K562 (cell line): Measurements from ENCODE around the gene FMO5. TPM values are rescaled to one million over a fixed set of nuclear protein-coding genes. Genes with fewer than 3 reads are reported as not detected.
"Not testable (repeated sequence)": the region's sequence is repeated elsewhere in the genome, so short reads cannot be mapped to it uniquely, and the experiment has no call there.

Experiments used
- ATAC-seq: fragments of 200-7000 bp; cut with Tn5 transposase; 3 replicates; pipeline ENCODE4 v1.9.1; 2020; ENCODE audit warnings: moderate library complexity
- BruUV-seq: library from RNA; stranded (reverse); fragments of 400-500 nt; replicated peaks from 2 replicates; lab custom pipeline; 2021; lab: Mats Ljungman, UMichigan
- CTCF ChIA-PET: fragments of 300-600 bp; formaldehyde crosslinking; extraction: SDS; loops from one replicate; lab custom pipeline; 2021; ENCODE audit warnings: low intra/inter-chr PET ratio; lab: Yijun Ruan, JAX
- POLR2A ChIA-PET: fragments of 300-600, 350-650 bp; sonication (Branson Sonifier 250); formaldehyde crosslinking; extraction: SDS; loops from one replicate; lab custom pipeline; 2021; ENCODE audit warnings: antibody characterized with exemption, inconsistent platforms; lab: Yijun Ruan, JAX
- DNase-seq, 4 experiments: peaks; one replicate each; pipeline versions ENCODE4 v3.0.0 to v3.0.0-alpha.2; 2011 to 2018; ENCODE audit warnings: low spot score in 3 of 4, mixed read lengths in 3 of 4; ENCODE audit errors: extremely low read depth in 1 of 4
- FAIRE-seq: peaks from 2 replicates; lab custom pipeline; 2011; peaks lifted over from hg19 to GRCh38; lab: Jason Lieb, UNC
- H2AFZ ChIP-seq: 2 replicates; pipeline ENCODE4 v1.6.0; 2011; ENCODE audit warnings: low read depth, low read length, control low read depth, inconsistent platforms
- H3K27ac ChIP-seq: fragments of 200-600 bp; 3 replicates; pipeline ENCODE4 v1.8.0; 2011; ENCODE audit warnings: low read depth, mild to moderate bottlenecking, control low read depth, inconsistent platforms, low read length, moderate library complexity, mixed read lengths; ENCODE audit errors: extremely low read depth
- H3K27me3 ChIP-seq, 2 experiments: fragments of 300-600 bp in 1 of 2; 2 replicates in 1 of 2; 3 replicates in 1 of 2; pipeline versions ENCODE4 v1.6.0 to v1.8.0; 2011; ENCODE audit warnings: inconsistent platforms in 2 of 2, low read length in 2 of 2, mild to moderate bottlenecking in 1 of 2, mixed read lengths in 1 of 2, moderate library complexity in 1 of 2; ENCODE audit not compliant: control insufficient read depth in 2 of 2, insufficient read depth in 2 of 2
- H3K36me3 ChIP-seq: fragments of 300-600 bp; 3 replicates; pipeline ENCODE4 v1.8.0; 2011; ENCODE audit warnings: mild to moderate bottlenecking, low read length, inconsistent platforms; ENCODE audit not compliant: control insufficient read depth, insufficient read depth
- H3K4me1 ChIP-seq, 2 experiments: fragments of 200-600 bp in 1 of 2; replicated peaks in 1 of 2; 2 replicates in 1 of 2; 3 replicates in 1 of 2; pipeline versions ENCODE4 v1.5.1 to v1.8.0; 2011; ENCODE audit warnings: inconsistent platforms in 2 of 2, low read length in 2 of 2, mild to moderate bottlenecking in 1 of 2, mixed read lengths in 1 of 2, moderate library complexity in 1 of 2; ENCODE audit not compliant: control insufficient read depth in 2 of 2, insufficient read depth in 2 of 2
- H3K4me2 ChIP-seq: 2 replicates; pipeline ENCODE4 v1.6.1; 2011; ENCODE audit warnings: low read length, control low read depth, inconsistent platforms, mixed read lengths; ENCODE audit not compliant: insufficient read depth
- H3K4me3 ChIP-seq: fragments of 200-600 bp; sonication (generic), shearing (Covaris generic); 2 replicates; pipeline ENCODE4 v1.5.1; 2016; ENCODE audit warnings: control low read depth, inconsistent platforms
- H3K79me2 ChIP-seq: fragments of 200-600 bp; 3 replicates; pipeline ENCODE4 v1.8.0; 2011; ENCODE audit warnings: low read length, inconsistent platforms; ENCODE audit not compliant: control insufficient read depth, insufficient read depth
- H3K9ac ChIP-seq, 2 experiments: 2 replicates each; pipeline versions ENCODE4 v1.6.0 to v1.6.1; 2011; ENCODE audit warnings: low read depth in 2 of 2, low read length in 2 of 2, control low read depth in 1 of 2, inconsistent platforms in 1 of 2, mild to moderate bottlenecking in 1 of 2, mixed read lengths in 1 of 2; ENCODE audit not compliant: insufficient read depth in 1 of 2
- H3K9me1 ChIP-seq: one replicate; pipeline ENCODE4 v1.6.0; 2011; ENCODE audit warnings: inconsistent platforms, mild to moderate bottlenecking, low read length, moderate library complexity; ENCODE audit not compliant: control insufficient read depth, insufficient read depth
- H3K9me3 ChIP-seq: replicated peaks from 2 replicates; pipeline ENCODE4 v1.5.1; 2011; ENCODE audit warnings: low read depth, low read length, inconsistent platforms; ENCODE audit not compliant: control insufficient read depth, insufficient read depth
- H4K20me1 ChIP-seq: replicated peaks from 2 replicates; pipeline ENCODE4 v1.6.1; 2011; ENCODE audit warnings: low read length, inconsistent platforms, mixed read lengths; ENCODE audit not compliant: control insufficient read depth, insufficient read depth
- BRF2 ChIP-seq: IDR thresholded peaks from 3 replicates; pipeline ENCODE4 v1.6.1; 2011; ENCODE audit warnings: borderline replicate concordance, mild to moderate bottlenecking; ENCODE audit not compliant: insufficient read length, insufficient read depth
- CBFB ChIP-seq: sonication (generic); formaldehyde crosslinking; IDR thresholded peaks from 2 replicates; pipeline ENCODE4 v1.4.0; 2020; ENCODE audit warnings: mild to moderate bottlenecking, missing genetic modification reagents
- CTBP1 ChIP-seq: fragments of 450-650 bp; IDR thresholded peaks from 2 replicates; pipeline ENCODE4 v1.6.1; 2016; ENCODE audit warnings: borderline replicate concordance
- FOXK2 ChIP-seq, 2 experiments: fragments of 450-650 bp; IDR thresholded peaks in 1 of 2; conservative IDR thresholded peaks in 1 of 2; 2 replicates each; pipeline ENCODE4 v1.6.1; 2016; ENCODE audit warnings: low read depth in 2 of 2, mild to moderate bottlenecking in 1 of 2
- FOXO4 ChIP-seq: fragments of 450-650 bp; formaldehyde crosslinking; IDR thresholded peaks from 2 replicates; pipeline ENCODE4 v1.4.0; 2020; ENCODE audit warnings: mild to moderate bottlenecking, moderate library complexity
- GATAD2A ChIP-seq: fragments of 450-650 bp; IDR thresholded peaks from 2 replicates; pipeline ENCODE4 v1.6.1; 2017
- MCM2 ChIP-seq: fragments of 450-650 bp; IDR thresholded peaks from 2 replicates; pipeline ENCODE4 v1.6.1; 2017; ENCODE audit warnings: low read depth, mild to moderate bottlenecking
- SMARCB1 ChIP-seq: IDR thresholded peaks from 2 replicates; pipeline ENCODE4 v1.6.1; 2011; ENCODE audit warnings: improper control_type of control experiment, low read depth; ENCODE audit not compliant: insufficient read length
- TEAD1 ChIP-seq, 2 experiments: fragments of 450-650 bp in 1 of 2; sonication (generic) in 1 of 2; formaldehyde crosslinking; IDR thresholded peaks; 2 replicates each; pipeline versions ENCODE4 v1.4.0 to v1.8.0; 2020 to 2022; ENCODE audit warnings: mild to moderate bottlenecking in 2 of 2, missing genetic modification reagents in 1 of 2
- TOE1 ChIP-seq, 2 experiments: fragments of 450-650 bp in 1 of 2; sonication (generic) in 1 of 2; formaldehyde crosslinking in 1 of 2; IDR thresholded peaks; 2 replicates each; pipeline versions ENCODE4 v1.7.1 to v1.8.0; 2016 to 2022; ENCODE audit warnings: borderline replicate concordance in 2 of 2, mild to moderate bottlenecking in 2 of 2, antibody characterized with exemption in 1 of 2, inconsistent platforms in 1 of 2, low read depth in 1 of 2, missing genetic modification reagents in 1 of 2, moderate library complexity in 1 of 2
- ZBTB9 ChIP-seq: fragments of 450-650 bp; formaldehyde crosslinking; IDR thresholded peaks from 2 replicates; pipeline ENCODE4 v1.4.0; 2020; ENCODE audit warnings: mild to moderate bottlenecking, moderate library complexity
- ZNF184 ChIP-seq: sonication (generic); formaldehyde crosslinking; IDR thresholded peaks from 2 replicates; pipeline ENCODE4 v1.5.0; 2020; ENCODE audit warnings: missing genetic modification reagents
- ZNF274 ChIP-seq: IDR thresholded peaks from 2 replicates; pipeline ENCODE4 v1.6.1; 2011; ENCODE audit warnings: low read depth, mild to moderate bottlenecking, low read length, moderate library complexity, borderline replicate concordance
- ZNF668 ChIP-seq: fragments of 250-450 bp; sonication (Bioruptor Pico); IDR thresholded peaks from 2 replicates; pipeline ENCODE4 v1.8.0; 2022; ENCODE audit warnings: mild to moderate bottlenecking, inconsistent platforms
- WGBS: fragments of 100-300 bp; shearing (Covaris generic); methylation state at CpG from one replicate; pipeline ENCODE4 v1.1.6; 2016; ENCODE audit warnings: low coverage, mixed read lengths; ENCODE audit not compliant: insufficient coverage; ENCODE audit errors: missing lambda C conversion rate; 5-methylcytosine and 5-hydroxymethylcytosine counted together
- in situ Hi-C: fragments of 300-500 bp; cut with MboI; formaldehyde crosslinking; loops from 4 replicates; pipeline ENCODE4 v1.15.0; 2018; ENCODE audit warnings: inconsistent platforms, mixed read lengths
- intact Hi-C: fragments of 100-400 bp; cut with micrococcal nuclease; formaldehyde crosslinking; loops from 2 replicates; pipeline ENCODE4 v1.14.2; 2022
- polyA plus RNA-seq, 8 experiments: library from polyadenylated mRNA; depleted of rRNA in 4 of 8; stranded (reverse) in 5 of 8; unstranded in 3 of 8; fragments of >200 nt; fragmentation: Nextera tagmentation in 2 of 8; fragmentation: Illumina TruSeq in 1 of 8; extraction: Ambion mirVana in 2 of 8; extraction: Trizol in 1 of 8; gene quantifications; 2 replicates each; pipeline versions ENCODE4 v1.2.1 to v1.2.3, GENCODE V29; 2011 to 2014; ENCODE audit warnings: inconsistent platforms in 1 of 8, missing spikeins in 1 of 8
- total RNA-seq, 7 experiments: library from RNA; depleted of rRNA in 6 of 7; stranded (reverse); fragments of >200 nt in 6 of 7; fragmentation: Illumina TruSeq in 2 of 7; extraction: Trizol in 2 of 7; gene quantifications; 2 replicates each; pipeline versions ENCODE4 v1.2.1 to v1.2.3, GENCODE V29; 2011 to 2021; ENCODE audit warnings: low replicate concordance in 1 of 7

Gene FMO5
- total and polyA plus RNA-seq, 9 of the 15 experiments (the other 6 are each of a cell fraction or from before 2014, with no cell fraction given): 0.11 to 0.69 (median 0.19) TPM; not detected in 1

GRCh38 chr1:147235822-147236221, 10.7 kb upstream of the FMO5 start:
- Histone ChIP-seq H3K9me3 (peaks cover 12% of the 10 kb centered on the region), H3K4me1 (no peaks in the 10 kb centered on the region), H3K79me2 (no peaks in the 10 kb centered on the region), H3K27me3 (no peaks in the 10 kb centered on the region; a peak in 1 of 5 replicates), H3K4me3 (no peak overlapping the region), H3K27ac (no peak overlapping the region), H3K4me2 (no peak overlapping the region), H3K9ac (no peak overlapping the region), H3K9me1 (no peaks in the 10 kb centered on the region), H3K36me3 (no peaks in the 10 kb centered on the region), H4K20me1 (no peaks in the 10 kb centered on the region), H2AFZ (no peak overlapping the region)
- WGBS: 0% methylated on average over 1 of the region's 1 CpG
- CTCF ChIA-PET: no interaction called here
- DNase-seq (no peak), FAIRE-seq (no peak), ATAC-seq (no peak)
- in situ Hi-C loops: no loop called here
- TF ChIP-seq ZNF274 (no peak), FOXK2 (conservative IDR thresholded peaks at IDR 0.05 in 1 of 2, IDR thresholded peaks at IDR 0.05 in 1 of 2; ENCODE audit: low read depth in 2 of 2) (no peak), MCM2 (no peak), SMARCB1 (no peak), TEAD1 (CRISPR knock-in tag; IDR thresholded peaks at IDR 0.05) (no peak), FOXO4 (CRISPR knock-in tag) (no peak), ZNF668 (CRISPR knock-in tag) (no peak), GATAD2A (no peak), CTBP1 (no peak), ZNF184 (no peak), ZBTB9 (CRISPR knock-in tag) (no peak), BRF2 (no peak), CBFB (CRISPR knock-in tag) (no peak), TOE1 (IDR thresholded peaks at IDR 0.05; ENCODE audit: borderline replicate concordance) (no peak), TOE1 (CRISPR knock-in tag; IDR thresholded peaks at IDR 0.05; ENCODE audit: borderline replicate concordance, low read depth) (no peak)
- intact Hi-C loops: no loop called here
- POLR2A ChIA-PET: no interaction called here
- no TSS peak for BruUV-seq

- WGBS: 8% methylated on average over 5 of the region's 8 CpGs
- H3K9me3 ChIP-seq: peaks cover 12% of the 10 kb centered on the region
Observed at GRCh38 chr1:147233903-147234302, 8.8 kb upstream of the FMO5 start.

More at GRCh38 chr1:147233903-147234302, 8.8 kb upstream of the FMO5 start:
- H3K4me3 ChIP-seq, H2AFZ ChIP-seq, H3K9me1 ChIP-seq, H3K4me2 ChIP-seq, H4K20me1 ChIP-seq, H3K4me1 ChIP-seq, H3K9ac ChIP-seq, H3K36me3 ChIP-seq, FAIRE-seq, intact Hi-C loops, DNase-seq, H3K79me2 ChIP-seq, H3K27me3 ChIP-seq, POLR2A ChIA-PET, ATAC-seq, BruUV-seq, CTCF ChIA-PET, H3K27ac ChIP-seq, in situ Hi-C loops: not testable (repeated sequence)
